Pericardium fibroblast (primary cell): Measurements from ENCODE around the gene HDGFL1. TPM values are rescaled to one million over a fixed set of nuclear protein-coding genes. Genes with fewer than 3 reads are reported as not detected.

Experiments used
- total RNA-seq: library from RNA; depleted of rRNA; stranded (reverse); fragments of >200 nt; gene quantifications from 2 replicates; pipeline ENCODE4 v1.2.3, GENCODE V29; 2015

Gene HDGFL1
- not detected in 2 replicates for total RNA-seq

DNA sequence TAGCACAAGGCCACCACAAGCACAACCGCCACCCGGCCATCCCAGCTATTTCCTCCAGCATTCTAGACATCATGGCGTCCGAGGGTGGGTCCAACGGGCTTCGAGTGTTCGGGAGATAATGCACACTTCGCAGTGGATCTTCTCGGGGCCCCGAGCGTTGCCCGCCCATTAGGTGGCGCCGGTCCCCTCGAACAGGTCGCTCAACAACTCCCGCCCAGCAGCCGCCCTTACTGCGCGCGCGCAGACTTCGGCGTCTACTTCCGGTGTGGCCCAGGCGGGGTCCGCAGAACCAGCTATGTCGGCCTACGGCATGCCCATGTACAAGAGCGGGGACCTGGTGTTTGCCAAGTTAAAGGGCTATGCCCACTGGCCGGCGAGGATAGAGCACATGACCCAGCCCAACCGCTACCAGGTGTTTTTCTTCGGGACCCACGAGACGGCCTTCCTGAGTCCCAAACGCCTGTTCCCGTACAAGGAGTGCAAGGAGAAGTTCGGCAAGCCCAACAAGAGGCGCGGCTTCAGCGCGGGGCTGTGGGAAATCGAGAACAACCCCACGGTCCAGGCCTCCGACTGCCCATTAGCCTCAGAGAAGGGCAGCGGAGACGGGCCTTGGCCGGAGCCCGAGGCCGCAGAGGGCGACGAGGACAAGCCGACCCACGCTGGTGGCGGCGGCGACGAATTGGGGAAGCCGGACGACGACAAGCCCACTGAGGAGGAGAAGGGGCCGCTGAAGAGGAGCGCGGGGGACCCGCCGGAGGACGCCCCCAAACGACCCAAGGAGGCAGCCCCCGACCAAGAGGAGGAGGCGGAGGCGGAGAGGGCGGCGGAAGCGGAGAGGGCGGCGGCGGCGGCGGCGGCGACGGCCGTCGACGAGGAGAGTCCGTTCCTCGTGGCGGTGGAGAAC is at the start of gene HDGFL1:
Gene HDGFL1, plus strand, starts transcription at position 286 of the 904 bp plus-strand sequence. Its CDS starts 10 bp downstream, at position 296.

